ACC112 (cell line): Measurements from ENCODE around the gene PIEZO2.
A peak's percentile ranks its signal among the peaks of the same experiment; 100 is the strongest.

ENCODE experiments used
- H2AFZ ChIP-seq: fragments of 200-600 bp; sonication (generic); one replicate; pipeline ENCODE4 v1.6.0; 2017; ENCODE audit warnings: antibody characterized with exemption, low read length; ENCODE audit not compliant: unreplicated experiment
- H3K27ac ChIP-seq: fragments of 200-600 bp; sonication (generic); 2 replicates; pipeline ENCODE4 v1.5.1; 2014; ENCODE audit warnings: low read depth, mild to moderate bottlenecking, antibody characterized with exemption, low read length, moderate library complexity
- H3K27me3 ChIP-seq: fragments of 200-600 bp; sonication (generic); 2 replicates; pipeline ENCODE4 v1.6.1; 2014; ENCODE audit warnings: mild to moderate bottlenecking, antibody characterized with exemption, low read length, moderate library complexity, mixed read lengths; ENCODE audit not compliant: insufficient read depth
- H3K36me3 ChIP-seq: fragments of 200-600 bp; sonication (generic); 2 replicates; pipeline ENCODE4 v1.6.1; 2016; ENCODE audit warnings: mild to moderate bottlenecking, antibody characterized with exemption, low read length, moderate library complexity, mixed read lengths; ENCODE audit not compliant: insufficient read depth
- H3K4me1 ChIP-seq: fragments of 200-600 bp; sonication (generic); one replicate; pipeline ENCODE4 v1.6.1; 2016; ENCODE audit warnings: low read length, mixed read lengths; ENCODE audit not compliant: insufficient read depth, unreplicated experiment, control insufficient read depth
- H3K4me3 ChIP-seq: fragments of 200-600 bp; sonication (generic); 2 replicates; pipeline ENCODE4 v1.5.1; 2014; ENCODE audit warnings: mild to moderate bottlenecking, low read depth, low read length
- H3K79me2 ChIP-seq: fragments of 200-600 bp; sonication (generic); one replicate; pipeline ENCODE4 v1.6.0; 2016; ENCODE audit warnings: low read length; ENCODE audit not compliant: control insufficient read depth, unreplicated experiment, insufficient read depth

The PIEZO2 gene

DNA sequence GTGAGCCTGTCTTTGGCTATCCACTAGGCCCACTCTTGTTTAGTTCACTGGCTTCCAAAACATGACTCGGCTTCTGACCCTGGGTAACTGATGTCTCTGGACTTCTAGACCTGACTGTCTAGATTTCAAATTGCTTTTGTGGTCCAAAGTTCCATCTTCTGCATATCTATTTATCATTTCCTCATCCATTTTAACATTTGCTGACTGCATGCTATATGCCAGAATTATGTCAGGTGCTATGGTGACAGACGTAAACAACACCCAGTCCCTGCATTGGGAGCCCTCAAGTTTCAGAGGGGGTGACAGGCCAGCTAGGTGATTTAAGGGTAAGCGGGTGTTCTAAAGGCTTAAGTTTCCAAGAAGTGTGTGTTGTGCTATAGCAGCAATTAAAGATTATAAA lies 140.9 kb downstream of the PIEZO2 start:
- Histone ChIP-seq H3K4me1 (peaks cover 19% of the 10 kb centered on the region), H3K4me3 (no peak overlapping the region), H3K79me2 (no peaks in the 10 kb centered on the region), H3K36me3 (no peaks in the 10 kb centered on the region), H2AFZ (no peak overlapping the region), H3K27me3 (no peaks in the 10 kb centered on the region), H3K27ac (no peak overlapping the region)

DNA sequence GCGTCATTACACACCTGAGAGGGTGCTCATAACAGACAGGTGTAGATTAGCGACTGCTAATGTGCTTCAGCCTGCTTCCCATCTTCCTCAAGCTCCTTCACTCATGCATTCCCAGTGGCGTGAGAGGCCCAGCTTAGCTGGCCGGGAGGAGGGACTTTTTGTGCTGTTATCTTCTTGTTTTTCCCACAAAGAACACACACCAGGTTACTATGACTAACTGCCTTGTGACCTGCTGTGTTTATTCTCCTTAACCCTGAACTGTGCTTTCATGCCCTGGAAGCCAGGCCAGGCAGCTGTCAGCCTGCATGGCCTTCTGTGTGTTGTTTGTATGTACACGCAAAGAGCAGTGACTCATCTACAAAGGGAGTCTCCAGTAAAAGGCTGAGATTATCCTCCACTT lies 143.8 kb downstream of the PIEZO2 start:
- Histone ChIP-seq H3K27ac (peak overlapping the region; percentile 84), H3K36me3 (no peaks in the 10 kb centered on the region), H3K4me1 (peaks cover 19% of the 10 kb centered on the region), H3K4me3 (peak overlapping the region; percentile 29; the same call in 1 of the 2 replicates), H3K27me3 (no peaks in the 10 kb centered on the region), H2AFZ (no peak overlapping the region), H3K79me2 (no peaks in the 10 kb centered on the region)

DNA sequence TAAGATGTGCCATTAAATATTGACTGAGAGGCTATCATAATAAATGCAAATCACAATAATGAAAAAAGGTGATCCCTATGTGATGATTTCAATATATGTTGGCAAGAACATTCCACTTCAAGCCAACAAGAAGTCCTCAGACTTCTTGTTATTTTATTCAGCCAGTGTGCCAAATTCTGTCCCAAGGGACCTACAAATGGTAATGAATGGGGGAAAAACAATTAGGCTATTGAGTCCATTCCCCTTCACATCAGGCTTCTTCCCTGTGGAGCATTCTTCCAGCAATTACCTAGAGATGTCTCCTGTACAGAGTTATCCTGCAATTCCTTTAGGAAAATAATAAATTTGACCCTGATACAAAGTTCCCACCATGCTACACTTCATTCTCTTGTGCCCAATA lies 144.4 kb downstream of the PIEZO2 start:
- Histone ChIP-seq H3K27ac (peak overlapping the region; percentile 84), H3K4me3 (peak overlapping the region; percentile 29; the same call in 1 of the 2 replicates)

DNA sequence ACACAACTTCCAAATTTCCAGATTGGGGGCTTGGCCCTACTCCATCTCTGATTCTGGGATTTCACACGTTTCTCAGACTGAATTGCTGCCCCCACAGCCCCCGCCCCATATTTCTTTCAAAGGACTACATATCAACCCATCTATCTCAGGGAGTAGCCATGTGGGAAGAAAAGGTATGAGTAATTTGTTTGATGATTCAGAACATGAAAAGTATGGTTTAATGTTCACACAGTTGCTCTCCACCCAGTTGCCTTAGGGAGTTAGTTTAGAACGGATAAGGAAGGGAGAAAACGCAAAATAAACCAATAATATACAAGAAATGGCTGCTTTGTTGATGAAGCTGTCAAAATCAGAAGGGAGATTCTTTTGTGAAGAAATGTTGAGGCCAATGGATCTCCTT lies 145.1 kb downstream of the PIEZO2 start:
- no peaks in the 10 kb centered on the region for H3K36me3 ChIP-seq
- 0 out of 2 replicates have a peak overlapping the region, but pooled peaks have one; percentile 29 for H3K4me3 ChIP-seq
- no peaks in the 10 kb centered on the region for H3K79me2 ChIP-seq
- peak overlapping the region; percentile 84 for H3K27ac ChIP-seq
- no peak overlapping the region for H2AFZ ChIP-seq
- H3K27me3 ChIP-seq, result no peaks in the 10 kb centered on the region
- H3K4me1 ChIP-seq, result peaks cover 19% of the 10 kb centered on the region

More for the DNA sequence above, 144.4 kb downstream of the PIEZO2 start:
- no peaks in the 10 kb centered on the region for H3K36me3 ChIP-seq
- H3K79me2 ChIP-seq, result no peaks in the 10 kb centered on the region
- peaks cover 19% of the 10 kb centered on the region for H3K4me1 ChIP-seq
- no peak overlapping the region for H2AFZ ChIP-seq
- H3K27me3 ChIP-seq, result no peaks in the 10 kb centered on the region

DNA sequence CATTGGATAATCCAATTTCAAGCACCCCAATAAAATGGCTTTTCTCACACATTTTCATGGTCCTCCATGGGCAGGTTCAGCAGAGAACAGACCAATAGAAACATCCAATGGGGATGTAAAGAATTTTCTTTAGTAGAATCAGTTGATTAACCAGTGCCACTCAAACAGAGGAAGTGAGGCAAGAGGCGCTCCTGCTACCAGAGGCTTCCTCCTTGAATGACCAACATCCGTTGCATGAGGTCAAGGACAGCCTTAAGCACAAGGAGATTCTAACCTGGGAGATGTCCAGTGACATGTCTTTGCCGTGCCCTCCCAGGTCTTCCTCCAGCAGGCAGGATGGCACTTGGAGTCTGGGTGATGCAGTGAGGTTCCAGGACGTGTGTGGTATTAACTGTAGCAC lies 146.6 kb downstream of the PIEZO2 start:
- no peak overlapping the region for H3K4me3 ChIP-seq
- no peaks in the 10 kb centered on the region for H3K27me3 ChIP-seq
- no peaks in the 10 kb centered on the region for H3K79me2 ChIP-seq
- H3K27ac ChIP-seq, result no peak overlapping the region
- peaks cover 19% of the 10 kb centered on the region for H3K4me1 ChIP-seq
- H2AFZ ChIP-seq, result no peak overlapping the region
- H3K36me3 ChIP-seq, result no peaks in the 10 kb centered on the region

DNA sequence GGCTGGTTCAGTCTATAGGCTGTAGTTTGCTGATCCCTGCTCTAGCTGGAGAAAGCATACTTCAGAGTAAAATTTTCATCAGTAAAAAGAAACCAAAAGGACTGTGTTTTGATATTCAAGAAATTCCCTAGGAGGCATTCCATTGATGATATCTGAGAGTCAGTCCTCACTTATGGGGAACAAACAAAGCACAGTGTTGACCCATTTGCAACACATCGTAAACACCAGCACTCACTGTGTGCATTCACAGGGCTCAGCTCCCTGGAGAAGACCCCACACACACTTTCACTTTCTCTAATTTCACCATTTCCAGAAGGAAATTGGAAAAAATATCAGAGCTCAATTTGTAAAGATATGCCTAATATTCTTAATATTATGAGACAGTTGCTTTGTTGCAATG lies 147.1 kb downstream of the PIEZO2 start:
- no peak overlapping the region for H3K4me3 ChIP-seq
- no peak overlapping the region for H3K27ac ChIP-seq
- H3K4me1 ChIP-seq, result peaks cover 19% of the 10 kb centered on the region
- H3K79me2 ChIP-seq, result no peaks in the 10 kb centered on the region
- no peaks in the 10 kb centered on the region for H3K27me3 ChIP-seq
- no peaks in the 10 kb centered on the region for H3K36me3 ChIP-seq
- H2AFZ ChIP-seq, result no peak overlapping the region

DNA sequence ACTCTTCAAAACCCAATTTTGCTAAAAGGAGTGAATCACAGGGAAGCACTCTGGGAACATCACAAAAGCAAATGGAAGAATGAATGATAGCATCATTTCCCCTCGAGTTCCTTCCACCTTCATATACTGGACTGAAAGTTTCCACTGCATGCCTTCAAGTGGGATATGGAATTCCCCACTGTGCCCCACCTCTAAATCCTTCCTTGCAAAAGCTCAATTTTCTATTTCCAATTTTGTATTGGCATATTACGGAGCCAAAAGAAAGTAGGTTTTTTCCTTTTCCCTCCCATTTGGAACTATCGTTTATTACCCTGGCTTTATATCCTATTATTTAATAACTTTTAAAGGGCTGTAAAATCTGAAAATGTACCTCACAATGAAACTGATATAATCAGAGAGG lies 149.3 kb downstream of the PIEZO2 start:
- H3K27ac ChIP-seq, result no peak overlapping the region
- H3K79me2 ChIP-seq, result no peaks in the 10 kb centered on the region
- H3K4me3 ChIP-seq, result no peak overlapping the region

DNA sequence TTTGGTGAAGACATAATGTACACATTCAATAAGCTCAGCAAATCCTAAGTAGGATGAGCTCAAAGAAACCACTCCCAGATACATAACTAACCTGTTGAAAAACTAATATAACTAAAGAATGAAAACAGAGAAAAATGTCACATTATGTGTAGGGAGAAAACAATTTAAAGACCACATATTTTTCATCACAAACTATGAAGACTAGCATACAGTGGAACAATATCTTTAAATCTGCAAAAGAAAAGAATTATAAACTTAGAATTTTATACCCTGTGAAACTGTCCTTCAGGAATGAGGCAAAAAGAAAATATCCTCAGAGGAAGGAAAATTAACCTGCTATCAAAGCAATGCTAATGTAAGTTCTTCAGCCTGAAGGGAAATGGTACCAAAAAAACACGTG lies 151.5 kb downstream of the PIEZO2 start:
- Histone ChIP-seq H3K36me3 (no peaks in the 10 kb centered on the region), H2AFZ (no peak overlapping the region), H3K79me2 (no peaks in the 10 kb centered on the region), H3K4me3 (no peak overlapping the region), H3K27ac (no peak overlapping the region), H3K4me1 (no peaks in the 10 kb centered on the region), H3K27me3 (no peaks in the 10 kb centered on the region)

More for the DNA sequence above, 149.3 kb downstream of the PIEZO2 start:
- peaks cover 14% of the 10 kb centered on the region for H3K4me1 ChIP-seq
- no peaks in the 10 kb centered on the region for H3K36me3 ChIP-seq
- no peak overlapping the region for H2AFZ ChIP-seq
- H3K27me3 ChIP-seq, result no peaks in the 10 kb centered on the region

DNA sequence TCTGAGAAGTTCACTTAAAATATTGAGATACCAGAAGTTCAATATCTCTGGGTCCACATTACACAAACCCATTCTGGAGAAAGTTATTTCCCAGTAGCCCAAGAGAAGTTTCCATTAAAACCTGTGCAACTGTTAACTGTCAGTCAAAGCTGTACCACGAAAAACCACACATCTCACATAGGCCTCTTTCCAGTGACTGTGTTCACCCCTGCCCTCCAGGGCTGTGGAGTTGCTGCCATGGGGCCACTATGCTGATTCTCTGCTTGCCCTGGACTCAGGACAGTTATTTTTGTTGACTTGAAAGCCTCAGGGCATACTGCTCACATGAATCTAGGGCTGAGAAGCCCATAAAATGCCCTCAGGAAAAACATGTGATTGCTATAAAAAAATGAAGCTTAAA lies 153.8 kb downstream of the PIEZO2 start:
- Histone ChIP-seq H3K36me3 (no peaks in the 10 kb centered on the region), H3K27ac (no peak overlapping the region), H3K4me3 (no peak overlapping the region), H2AFZ (no peak overlapping the region), H3K27me3 (no peaks in the 10 kb centered on the region), H3K79me2 (no peaks in the 10 kb centered on the region), H3K4me1 (no peaks in the 10 kb centered on the region)

DNA sequence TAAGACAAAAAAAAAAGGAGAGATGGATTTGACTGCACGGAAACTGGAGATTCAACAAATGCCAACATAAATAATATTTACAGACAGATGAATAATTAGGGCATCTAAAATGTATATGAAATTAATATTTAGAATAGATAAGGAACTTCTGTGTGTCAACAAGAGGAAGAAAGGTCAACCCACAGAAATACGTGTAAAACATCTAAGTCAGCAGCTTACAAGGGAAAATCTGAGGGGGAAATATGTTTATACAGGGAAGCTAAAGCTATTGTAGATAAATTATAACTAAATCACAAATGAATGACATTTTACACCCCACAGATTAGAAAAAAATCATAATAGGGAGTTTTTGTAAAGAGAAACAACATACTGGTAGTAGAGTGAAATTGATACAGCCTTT lies 159.9 kb downstream of the PIEZO2 start:
- Histone ChIP-seq H3K4me1 (no peaks in the 10 kb centered on the region), H3K27me3 (no peaks in the 10 kb centered on the region), H3K36me3 (no peaks in the 10 kb centered on the region), H3K27ac (no peak overlapping the region), H3K4me3 (no peak overlapping the region), H2AFZ (no peak overlapping the region), H3K79me2 (no peaks in the 10 kb centered on the region)

DNA sequence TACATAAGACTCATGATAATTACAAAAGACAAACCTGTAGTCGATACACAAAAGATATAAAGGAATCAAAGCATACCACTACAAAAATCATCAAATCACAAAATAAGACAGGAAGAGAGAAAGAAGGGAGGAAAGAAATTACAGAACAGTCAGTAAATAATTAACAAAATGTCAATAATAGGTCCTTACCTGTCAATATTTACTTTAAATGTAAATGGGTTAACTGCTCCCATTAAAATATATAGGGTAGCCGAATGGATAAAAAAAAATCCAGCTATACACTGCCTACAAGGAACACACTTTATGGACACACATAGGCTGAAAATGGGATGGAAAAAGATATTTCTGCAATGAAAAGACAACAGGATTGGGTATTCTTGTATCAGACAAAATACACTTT lies 163.7 kb downstream of the PIEZO2 start:
- no peak overlapping the region for H3K27ac ChIP-seq
- no peak overlapping the region for H2AFZ ChIP-seq
- H3K4me3 ChIP-seq, result no peak overlapping the region
- no peaks in the 10 kb centered on the region for H3K4me1 ChIP-seq
- H3K36me3 ChIP-seq, result no peaks in the 10 kb centered on the region
- H3K27me3 ChIP-seq, result no peaks in the 10 kb centered on the region
- no peaks in the 10 kb centered on the region for H3K79me2 ChIP-seq
